KMS-11 (cell line): ENCODE data around the gene SIRT4.
A peak's percentile ranks its signal among the peaks of the same experiment; 100 is the strongest.

Experiments
- H2AFZ ChIP-seq: fragments of 200-600 bp; sonication (generic); 2 replicates; pipeline ENCODE4 v1.6.1; 2016; ENCODE audit warnings: antibody characterized with exemption, mixed run types, low read depth
- H3K27ac ChIP-seq: fragments of 200-600 bp; sonication (generic); 2 replicates; pipeline ENCODE4 v1.6.1; 2016; ENCODE audit warnings: mild to moderate bottlenecking, mixed run types
- H3K27me3 ChIP-seq: fragments of 200-600 bp; sonication (generic); 2 replicates; pipeline ENCODE4 v1.6.1; 2017; ENCODE audit warnings: mild to moderate bottlenecking, low read depth, mixed run types, moderate library complexity; ENCODE audit not compliant: insufficient read depth
- H3K36me3 ChIP-seq: fragments of 200-600 bp; sonication (generic); 2 replicates; pipeline ENCODE4 v1.6.1; 2017; ENCODE audit warnings: mild to moderate bottlenecking, mixed run types; ENCODE audit not compliant: insufficient read depth
- H3K4me1 ChIP-seq: fragments of 200-600 bp; sonication (generic); 2 replicates; pipeline ENCODE4 v1.6.1; 2016; ENCODE audit warnings: mild to moderate bottlenecking, low read depth, mixed run types; ENCODE audit not compliant: poor library complexity, severe bottlenecking
- H3K4me2 ChIP-seq: fragments of 200-600 bp; sonication (generic); 2 replicates; pipeline ENCODE4 v1.7.0; 2016; ENCODE audit warnings: mild to moderate bottlenecking, mixed run types
- H3K4me3 ChIP-seq: fragments of 200-600 bp; sonication (generic); IDR thresholded peaks from 2 replicates; pipeline ENCODE4 v1.6.1; 2017; ENCODE audit warnings: low read depth, low read length, mixed read lengths; ENCODE audit not compliant: insufficient read depth
- H3K79me2 ChIP-seq: fragments of 200-600 bp; sonication (generic); 2 replicates; pipeline ENCODE4 v1.6.1; 2016; ENCODE audit warnings: low read depth, mixed run types; ENCODE audit not compliant: insufficient read depth
- H3K9ac ChIP-seq: fragments of 200-600 bp; sonication (generic); 2 replicates; pipeline ENCODE4 v1.6.1; 2016; ENCODE audit warnings: mild to moderate bottlenecking, mixed run types
- H4K20me1 ChIP-seq: fragments of 200-600 bp; sonication (generic); 2 replicates; pipeline ENCODE4 v1.6.1; 2016; ENCODE audit warnings: mild to moderate bottlenecking, mixed run types; ENCODE audit not compliant: insufficient read depth
- CTCF ChIP-seq: fragments of 200-600 bp; sonication (generic); conservative IDR thresholded peaks from 2 replicates; pipeline ENCODE4 v1.6.1; 2017; ENCODE audit warnings: low read depth, mild to moderate bottlenecking, antibody characterized with exemption, low read length, moderate library complexity, mixed read lengths

Gene SIRT4

GRCh38 chr12:120265473-120266179 lies 36.5 kb upstream of the SIRT4 start, which contains the start of gene PXN:
TSS of gene PXN (minus strand) at chr12:120265730. CDS start at chr12:120265629, 101 bp downstream.
- Histone ChIP-seq H3K9ac (peak within 1 kb of the TSS; percentile 44; the same call in 1 of the 2 replicates), H4K20me1 (no peaks in the 10 kb centered on the region), H3K79me2 (no peaks in the 10 kb centered on the region), H3K4me3 (no peak within 1 kb of the TSS), H3K4me1 (no peaks in the 10 kb centered on the region), H3K4me2 (peak within 1 kb of the TSS; percentile 36), H2AFZ (peak within 1 kb of the TSS; percentile 38), H3K36me3 (no peaks in the 10 kb centered on the region), H3K27ac (no peak within 1 kb of the TSS), H3K27me3 (no peaks in the 10 kb centered on the region)
- TF ChIP-seq CTCF, result peak; percentile 49

GRCh38 chr12:120266180-120266870 lies 35.8 kb upstream of the SIRT4 start:
- Histone ChIP-seq H3K27ac (no peak overlapping the region), H3K4me3 (no peak overlapping the region), H2AFZ (peak overlapping the region; percentile 38; the same call in 1 of the 2 replicates), H4K20me1 (no peaks in the 10 kb centered on the region), H3K79me2 (no peaks in the 10 kb centered on the region), H3K4me2 (0 out of 2 replicates have a peak overlapping the region, but pooled peaks have one; percentile 21), H3K9ac (no peak overlapping the region), H3K27me3 (no peaks in the 10 kb centered on the region), H3K4me1 (no peaks in the 10 kb centered on the region), H3K36me3 (no peaks in the 10 kb centered on the region)
- TF ChIP-seq CTCF, result no peak

- no peak overlapping the region for H3K9ac ChIP-seq
- H3K27ac ChIP-seq, result no peak overlapping the region
- no peak overlapping the region for H2AFZ ChIP-seq
Observed at GRCh38 chr12:120267736-120268135, 34.4 kb upstream of the SIRT4 start.

GRCh38 chr12:120276734-120277133 lies 25.4 kb upstream of the SIRT4 start:
- H2AFZ ChIP-seq, result no peak overlapping the region
- TF ChIP-seq CTCF, result no peak
- no peak overlapping the region for H3K27ac ChIP-seq
- no peaks in the 10 kb centered on the region for H3K27me3 ChIP-seq
- H3K79me2 ChIP-seq, result no peaks in the 10 kb centered on the region
- no peak overlapping the region for H3K4me2 ChIP-seq
- no peak overlapping the region for H3K4me3 ChIP-seq
- H3K9ac ChIP-seq, result no peak overlapping the region
- no peaks in the 10 kb centered on the region for H3K4me1 ChIP-seq
- H3K36me3 ChIP-seq, result no peaks in the 10 kb centered on the region
- H4K20me1 ChIP-seq, result no peaks in the 10 kb centered on the region

More at GRCh38 chr12:120267736-120268135, 34.4 kb upstream of the SIRT4 start:
- no peak for TF ChIP-seq CTCF
- Histone ChIP-seq H3K4me2 (no peak overlapping the region), H3K36me3 (no peaks in the 10 kb centered on the region), H4K20me1 (no peaks in the 10 kb centered on the region), H3K4me3 (no peak overlapping the region), H3K79me2 (no peaks in the 10 kb centered on the region), H3K27me3 (no peaks in the 10 kb centered on the region), H3K4me1 (no peaks in the 10 kb centered on the region)
